SK-N-SH treated with all-trans-retinoic acid at 6 μM for 48 hours (cell line): ENCODE measurements around the gene UCP2.

Experiments used
- GLIS3 ChIP-seq: fragments of 250-450 bp; sonication (Bioruptor Pico); IDR thresholded peaks from 2 replicates; pipeline ENCODE4 v1.5.0; 2020; ENCODE audit warnings: mild to moderate bottlenecking, moderate library complexity
- ISL1 ChIP-seq: fragments of 250-450 bp; sonication (Bioruptor Pico); IDR thresholded peaks from 2 replicates; pipeline ENCODE4 v2.1.2; 2022; ENCODE audit warnings: mild to moderate bottlenecking, moderate library complexity
- POU6F1 ChIP-seq: fragments of 250-450 bp; sonication (Bioruptor Pico); IDR thresholded peaks from 2 replicates; pipeline ENCODE4 v1.8.0; 2021; ENCODE audit warnings: low read depth, mild to moderate bottlenecking, moderate library complexity, borderline replicate concordance
- PPARA ChIP-seq: fragments of 250-450 bp; sonication (Bioruptor Pico); IDR thresholded peaks from 2 replicates; pipeline ENCODE4 v1.5.0; 2020; ENCODE audit warnings: mild to moderate bottlenecking, borderline replicate concordance
- RARB ChIP-seq: fragments of 250-450 bp; sonication (Bioruptor Pico); IDR thresholded peaks from 2 replicates; pipeline ENCODE4 v1.8.0; 2021; ENCODE audit warnings: mild to moderate bottlenecking, moderate library complexity
- SNAI2 ChIP-seq: fragments of 250-450 bp; sonication (Bioruptor Pico); IDR thresholded peaks from 2 replicates; pipeline ENCODE4 v1.5.0; 2020; ENCODE audit warnings: mild to moderate bottlenecking, moderate library complexity
- ZC3H10 ChIP-seq: fragments of 250-450 bp; sonication (Bioruptor Pico); IDR thresholded peaks from 2 replicates; pipeline ENCODE4 v1.5.1; 2021; ENCODE audit warnings: mild to moderate bottlenecking, moderate library complexity
- TF ChIP-seq, protein P1 (sequence below): fragments of 250-450 bp; sonication (Bioruptor Pico); IDR thresholded peaks from 2 replicates; pipeline ENCODE4 v1.5.1; 2021; ENCODE audit warnings: mild to moderate bottlenecking, moderate library complexity

DNA sequence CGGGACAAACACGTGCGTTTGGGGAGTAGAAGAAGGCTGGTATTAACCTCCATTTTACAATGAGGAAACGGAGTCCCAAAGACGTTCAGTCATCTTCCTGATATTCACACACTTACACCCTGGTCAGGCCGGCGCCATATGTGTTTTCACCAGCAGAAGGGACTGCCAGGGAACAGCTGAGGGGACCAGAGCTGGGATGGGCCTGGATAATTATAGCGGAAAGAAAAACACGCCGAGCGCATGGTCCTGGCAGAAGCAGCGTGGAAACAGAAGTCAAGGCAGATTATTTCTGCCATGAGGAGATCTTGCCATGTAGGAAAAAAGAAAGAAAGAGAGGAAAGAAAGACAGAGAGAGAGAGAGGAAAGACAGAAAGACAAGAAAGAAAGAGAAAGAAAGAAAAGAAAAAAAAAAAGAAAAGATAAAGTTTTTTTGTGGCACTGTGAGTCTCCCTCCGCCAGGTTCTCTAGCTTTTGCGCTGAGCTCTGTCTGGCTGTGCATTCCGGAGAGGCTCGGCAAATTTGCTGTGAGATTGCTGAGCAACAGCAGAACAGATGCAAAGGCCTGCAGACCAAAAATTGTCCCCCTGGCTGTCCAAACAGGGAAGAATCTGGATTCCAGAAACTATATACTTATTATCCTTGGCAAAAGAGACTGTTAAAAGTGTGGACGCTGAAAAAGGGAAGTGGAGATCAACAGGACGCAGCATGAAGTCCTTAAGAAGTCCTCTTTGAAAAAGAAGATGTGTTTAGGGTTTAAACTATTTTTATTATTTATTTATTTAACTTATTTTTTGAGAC is 1.3 kb upstream of the UCP2 start:
- no peak for TF ChIP-seq POU6F1 (CRISPR knock-in tag)
- TF ChIP-seq ISL1, result no peak
- TF ChIP-seq PPARA (CRISPR knock-in tag), result no peak
- TF ChIP-seq ZC3H10 (CRISPR knock-in tag), result no peak
- no peak for TF ChIP-seq SNAI2 (CRISPR knock-in tag)
- TF ChIP-seq GLIS3 (CRISPR knock-in tag), result no peak
- TF ChIP-seq, protein P1, sequence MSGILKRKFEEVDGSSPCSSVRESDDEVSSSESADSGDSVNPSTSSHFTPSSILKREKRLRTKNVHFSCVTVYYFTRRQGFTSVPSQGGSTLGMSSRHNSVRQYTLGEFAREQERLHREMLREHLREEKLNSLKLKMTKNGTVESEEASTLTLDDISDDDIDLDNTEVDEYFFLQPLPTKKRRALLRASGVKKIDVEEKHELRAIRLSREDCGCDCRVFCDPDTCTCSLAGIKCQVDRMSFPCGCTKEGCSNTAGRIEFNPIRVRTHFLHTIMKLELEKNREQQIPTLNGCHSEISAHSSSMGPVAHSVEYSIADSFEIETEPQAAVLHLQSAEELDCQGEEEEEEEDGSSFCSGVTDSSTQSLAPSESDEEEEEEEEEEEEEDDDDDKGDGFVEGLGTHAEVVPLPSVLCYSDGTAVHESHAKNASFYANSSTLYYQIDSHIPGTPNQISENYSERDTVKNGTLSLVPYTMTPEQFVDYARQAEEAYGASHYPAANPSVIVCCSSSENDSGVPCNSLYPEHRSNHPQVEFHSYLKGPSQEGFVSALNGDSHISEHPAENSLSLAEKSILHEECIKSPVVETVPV (CRISPR knock-in tag), result no peak
- TF ChIP-seq RARB (CRISPR knock-in tag), result no peak
